ENCODE data around the gene RDH14. TPM values are rescaled to one million over a fixed set of nuclear protein-coding genes. Genes with fewer than 3 reads are reported as not detected.

The RDH14 gene
- total RNA-seq, 1 donor from 2014 or later, result 27.8 TPM

GRCh38 chr2:18602298-18602697 is 41.8 kb upstream of the RDH14 start:
- H3K27me3 ChIP-seq (ENCODE audit: control insufficient read depth, insufficient read depth, low read length), result no peaks in the 10 kb centered on the region
- no peaks in the 10 kb centered on the region for H3K36me3 ChIP-seq (ENCODE audit: control insufficient read depth, insufficient read depth, low read length)
- H3K4me3 ChIP-seq (ENCODE audit: low read depth, low read length), result no peak overlapping the region
- DNase-seq (ENCODE audit: low read depth), result no peak
- TF ChIP-seq CTCF (IDR thresholded peaks at IDR 0.05; ENCODE audit: insufficient read depth, low read length, poor library complexity, severe bottlenecking), result no peak

DNA sequence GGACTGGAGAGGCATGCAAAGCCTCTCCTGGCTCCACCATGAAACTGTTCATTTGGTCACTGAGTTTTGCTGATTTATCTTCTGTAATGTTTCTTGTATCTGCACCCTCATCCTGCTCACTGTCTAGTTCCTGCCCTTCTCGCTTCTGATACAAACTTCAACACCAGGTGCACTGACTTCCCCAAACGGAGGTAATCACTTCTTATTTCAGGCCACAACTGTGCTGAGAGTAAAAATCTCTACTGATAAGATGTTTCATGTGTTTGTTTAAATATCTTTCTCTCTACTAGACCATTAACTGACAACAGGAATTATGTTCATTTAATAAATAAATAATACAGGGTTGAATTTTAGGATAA is 39.8 kb upstream of the RDH14 start:
- no peaks in the 10 kb centered on the region for H3K27me3 ChIP-seq (ENCODE audit: control insufficient read depth, insufficient read depth, low read length)
- no peaks in the 10 kb centered on the region for H3K36me3 ChIP-seq (ENCODE audit: control insufficient read depth, insufficient read depth, low read length)
- no peak for DNase-seq (ENCODE audit: low read depth)

GRCh38 chr2:18599509-18600254 is 39.2 kb upstream of the RDH14 start:
- no peak for TF ChIP-seq CTCF (IDR thresholded peaks at IDR 0.05; ENCODE audit: insufficient read depth, low read length, poor library complexity, severe bottlenecking)
- DNase-seq (ENCODE audit: low read depth), result no peak

More for the DNA sequence above, 39.8 kb upstream of the RDH14 start:
- TF ChIP-seq CTCF (IDR thresholded peaks at IDR 0.05; ENCODE audit: insufficient read depth, low read length, poor library complexity, severe bottlenecking), result no peak
- H3K4me3 ChIP-seq (ENCODE audit: low read depth, low read length), result no peak overlapping the region

DNA sequence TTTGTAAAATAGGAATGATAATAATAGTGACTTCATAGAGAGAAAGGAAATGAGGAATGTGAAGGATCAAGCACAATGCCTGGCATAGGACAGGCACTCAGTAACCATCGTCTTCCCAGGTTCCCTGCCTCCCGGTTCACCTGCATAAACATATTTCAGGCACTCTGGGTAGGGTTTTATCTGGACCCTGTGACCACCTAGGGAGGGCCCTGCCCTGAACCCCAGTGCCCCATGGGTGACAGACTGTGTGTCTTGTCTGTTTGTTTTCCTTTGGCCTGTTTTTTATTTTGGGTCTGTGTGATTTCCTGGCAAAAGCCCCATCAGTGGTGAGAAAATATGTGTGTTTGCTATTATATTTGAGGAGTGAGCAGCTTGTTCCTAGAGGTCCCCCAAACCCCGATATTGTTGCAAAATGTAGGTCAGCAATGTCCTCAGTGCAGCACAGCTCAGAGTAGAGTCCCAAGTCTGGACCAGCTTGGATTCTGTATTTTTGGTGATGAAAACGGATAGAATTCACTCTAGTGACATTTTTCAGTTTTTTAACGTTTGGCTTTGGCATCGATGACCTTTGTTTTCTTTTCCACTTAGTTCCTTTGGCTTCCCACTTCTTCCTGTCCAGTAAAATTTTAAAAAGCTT is 38.5 kb upstream of the RDH14 start:
- H3K4me3 ChIP-seq (ENCODE audit: low read depth, low read length), result no peak overlapping the region
- no peak for TF ChIP-seq CTCF (IDR thresholded peaks at IDR 0.05; ENCODE audit: insufficient read depth, low read length, poor library complexity, severe bottlenecking)
- no peak for DNase-seq (ENCODE audit: low read depth)
- H3K36me3 ChIP-seq (ENCODE audit: control insufficient read depth, insufficient read depth, low read length), result no peaks in the 10 kb centered on the region
- H3K27me3 ChIP-seq (ENCODE audit: control insufficient read depth, insufficient read depth, low read length), result no peaks in the 10 kb centered on the region

More at GRCh38 chr2:18599509-18600254, 39.2 kb upstream of the RDH14 start:
- no peak overlapping the region for H3K4me3 ChIP-seq (ENCODE audit: low read depth, low read length)
- no peaks in the 10 kb centered on the region for H3K36me3 ChIP-seq (ENCODE audit: control insufficient read depth, insufficient read depth, low read length)
- no peaks in the 10 kb centered on the region for H3K27me3 ChIP-seq (ENCODE audit: control insufficient read depth, insufficient read depth, low read length)

DNA sequence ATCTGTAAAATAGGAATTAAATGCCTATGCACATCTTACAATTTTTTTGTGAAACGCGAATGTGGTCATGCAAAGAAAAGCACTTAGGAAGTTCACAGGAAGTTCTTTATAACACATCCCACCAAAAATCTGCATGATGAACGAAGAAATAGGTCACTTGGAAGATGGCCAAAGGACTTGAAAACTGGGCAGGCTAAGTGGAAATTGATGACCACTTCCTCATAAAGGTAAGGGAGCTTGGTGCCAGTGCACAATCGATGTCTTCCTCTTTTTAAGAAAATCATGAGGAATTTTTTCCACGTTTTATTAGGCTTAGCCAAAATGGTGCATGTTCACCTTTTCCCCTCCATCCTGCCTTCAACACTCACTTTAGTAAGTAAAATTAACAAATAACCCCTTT is 37.2 kb upstream of the RDH14 start:
- H3K4me3 ChIP-seq (ENCODE audit: low read depth, low read length), result no peak overlapping the region
- no peaks in the 10 kb centered on the region for H3K27me3 ChIP-seq (ENCODE audit: control insufficient read depth, insufficient read depth, low read length)
- DNase-seq (ENCODE audit: low read depth), result no peak
- TF ChIP-seq CTCF (IDR thresholded peaks at IDR 0.05; ENCODE audit: insufficient read depth, low read length, poor library complexity, severe bottlenecking), result no peak
- no peaks in the 10 kb centered on the region for H3K36me3 ChIP-seq (ENCODE audit: control insufficient read depth, insufficient read depth, low read length)

All from kidney epithelial cell (primary cell).